Measurements from ENCODE around the gene AFAP1.
A peak's percentile ranks its signal among the peaks of the same experiment; 100 is the strongest.

AFAP1 gene

DNA sequence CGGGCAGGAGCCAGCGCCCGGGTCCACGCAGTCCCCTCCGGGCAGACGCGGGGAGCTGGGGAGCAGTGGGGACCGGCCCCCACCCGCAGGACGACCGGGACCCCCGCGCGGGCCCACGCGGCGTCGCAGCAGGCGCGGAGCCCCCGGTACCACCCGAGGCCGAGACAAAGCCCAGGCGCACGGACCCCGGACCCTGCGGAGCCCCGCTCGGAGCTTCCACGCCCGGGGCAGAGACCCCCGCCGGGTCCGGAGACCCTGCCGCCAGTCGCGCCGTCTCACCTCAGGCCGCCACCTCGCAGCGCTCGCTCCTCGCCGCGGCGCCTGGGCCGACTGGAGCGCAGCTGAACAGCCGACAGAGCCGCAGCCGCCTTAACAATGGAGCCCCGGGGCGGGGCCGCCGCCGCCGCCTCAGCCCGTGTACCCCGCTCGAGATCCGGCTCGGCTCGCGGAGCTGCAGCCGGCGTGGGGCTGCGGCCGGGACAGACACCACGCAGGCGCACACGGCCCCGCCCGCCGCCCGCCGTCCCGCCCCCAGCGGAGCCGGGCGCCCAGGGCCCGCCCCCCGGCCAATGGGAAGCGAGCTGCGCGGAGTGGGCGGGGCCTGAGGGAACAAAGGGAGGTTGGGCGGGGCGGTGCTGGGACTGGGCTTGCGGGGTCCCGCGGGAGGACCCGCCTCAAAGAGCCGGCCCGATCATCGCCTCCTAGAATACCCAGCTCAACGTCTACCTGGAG, at the start of gene AFAP1:
AFAP1 (minus strand) TSS at position 485 of the 732 bp plus-strand sequence. CDS start 67,783 bp downstream, outside the sequence.
- DNase-seq = peak; percentile 87 to 90

DNA sequence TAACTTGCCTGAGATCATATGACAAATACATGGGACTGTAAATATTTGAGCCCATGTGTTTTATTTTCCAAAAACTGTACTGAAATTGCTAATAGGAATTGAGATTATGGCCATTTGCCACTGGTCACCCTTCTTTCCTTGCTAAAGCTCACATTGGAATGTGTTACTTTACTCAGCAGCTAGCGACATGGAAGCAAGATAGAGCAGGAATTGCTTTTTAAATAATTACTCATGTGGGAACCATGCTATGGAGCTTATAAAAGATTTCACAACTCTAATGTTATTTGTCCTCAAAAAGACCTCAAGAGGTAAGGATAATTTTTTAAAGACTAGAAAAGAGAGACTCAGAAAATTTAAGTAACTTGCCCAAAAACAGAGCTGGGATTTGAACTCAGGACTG, 48.8 kb upstream of the AFAP1 start:
- no peak for DNase-seq

DNA sequence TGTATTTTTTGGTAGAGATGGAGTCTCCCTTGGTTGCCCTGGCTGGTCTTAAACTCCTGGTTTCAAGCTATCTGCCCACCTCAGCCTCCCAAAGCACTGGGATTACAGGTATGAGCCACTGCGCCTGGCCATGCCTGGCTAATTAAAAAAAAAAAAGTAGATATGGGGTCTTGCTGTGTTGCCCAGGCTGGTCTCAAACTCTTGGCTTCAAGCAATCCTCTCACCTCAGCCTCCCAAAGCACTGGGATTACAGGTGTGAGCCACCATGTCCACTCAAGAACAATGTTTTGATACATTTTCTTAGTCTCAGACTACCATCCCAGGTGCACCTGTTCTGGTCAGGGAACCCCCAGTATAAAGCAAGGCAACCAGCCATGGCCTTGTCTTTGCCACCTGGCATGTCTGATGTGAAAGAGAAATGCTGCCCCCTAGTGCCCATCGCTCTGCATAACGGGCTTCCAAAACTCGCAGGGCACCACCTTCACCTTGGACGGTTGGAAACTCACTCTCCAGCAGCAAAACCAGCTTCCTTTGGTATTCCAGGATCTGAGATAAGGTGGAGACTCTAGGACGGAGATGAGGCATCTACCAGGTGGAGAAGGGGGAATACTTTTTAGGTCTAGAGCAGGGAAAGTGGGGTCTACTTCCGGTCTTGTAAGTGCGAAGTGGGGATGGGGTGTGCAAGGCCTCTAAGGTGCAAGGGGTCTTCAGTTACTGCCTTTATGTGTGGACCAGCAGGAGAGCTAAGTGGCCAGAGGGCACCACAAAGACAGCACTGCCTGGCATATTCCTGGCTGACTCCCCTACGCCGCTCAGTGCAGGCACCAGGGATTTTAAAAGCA, 47.7 kb upstream of the AFAP1 start:
- DNase-seq = peak; percentile 64 to 78

DNA sequence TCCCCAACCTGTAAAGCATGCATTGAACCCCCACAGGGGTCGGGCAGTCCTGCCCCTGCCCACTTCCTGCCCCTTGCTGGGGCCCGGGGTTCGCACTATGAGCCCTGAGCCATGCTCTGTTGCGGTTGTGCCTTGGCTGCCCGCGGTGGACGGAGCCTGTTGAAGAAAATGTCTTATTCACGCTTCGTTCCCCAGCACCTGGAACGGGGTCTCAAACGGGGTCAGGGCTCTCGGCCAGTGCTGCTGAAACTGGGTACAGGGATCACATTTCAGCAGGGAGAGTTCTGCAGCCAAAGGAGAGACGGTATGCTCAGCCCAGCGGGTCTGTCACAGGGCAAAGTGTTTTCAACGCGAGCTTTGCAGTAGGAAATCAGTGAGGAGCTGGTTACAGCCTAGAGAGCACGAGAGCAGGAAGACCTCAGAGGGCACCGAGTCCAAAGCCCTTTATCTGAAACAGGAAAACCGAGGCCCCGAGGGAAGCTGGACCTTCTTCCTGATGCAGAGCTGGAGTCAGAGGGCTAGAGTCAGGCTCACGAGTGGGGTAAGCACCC, 46.3 kb upstream of the AFAP1 start:
- DNase-seq = no peak

DNA sequence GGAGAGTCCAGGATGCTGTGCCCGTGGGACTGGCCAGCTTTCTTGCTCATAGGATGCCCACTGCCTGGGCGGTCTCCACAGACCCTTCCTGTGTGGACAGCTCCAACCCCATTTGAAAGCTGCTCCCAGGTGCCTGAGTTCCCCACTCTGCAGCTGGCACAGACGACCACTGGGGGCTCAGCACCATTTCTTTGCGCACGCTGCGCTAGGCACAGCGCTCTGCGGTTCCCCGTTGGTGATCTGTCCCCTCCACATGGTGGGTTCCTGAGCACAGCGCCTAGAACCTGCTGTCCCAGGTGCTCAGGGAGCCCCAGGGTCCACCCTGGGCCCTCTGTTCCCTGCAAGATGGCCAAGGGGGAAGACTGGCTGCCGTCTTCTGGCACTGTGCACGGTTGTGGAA, 45.4 kb upstream of the AFAP1 start:
- no peak for DNase-seq

GRCh38 chr4:7984286-7984925, 44.7 kb upstream of the AFAP1 start:
- DNase-seq = no peak

GRCh38 chr4:7983296-7983695, 43.6 kb upstream of the AFAP1 start:
- DNase-seq = no peak

DNA sequence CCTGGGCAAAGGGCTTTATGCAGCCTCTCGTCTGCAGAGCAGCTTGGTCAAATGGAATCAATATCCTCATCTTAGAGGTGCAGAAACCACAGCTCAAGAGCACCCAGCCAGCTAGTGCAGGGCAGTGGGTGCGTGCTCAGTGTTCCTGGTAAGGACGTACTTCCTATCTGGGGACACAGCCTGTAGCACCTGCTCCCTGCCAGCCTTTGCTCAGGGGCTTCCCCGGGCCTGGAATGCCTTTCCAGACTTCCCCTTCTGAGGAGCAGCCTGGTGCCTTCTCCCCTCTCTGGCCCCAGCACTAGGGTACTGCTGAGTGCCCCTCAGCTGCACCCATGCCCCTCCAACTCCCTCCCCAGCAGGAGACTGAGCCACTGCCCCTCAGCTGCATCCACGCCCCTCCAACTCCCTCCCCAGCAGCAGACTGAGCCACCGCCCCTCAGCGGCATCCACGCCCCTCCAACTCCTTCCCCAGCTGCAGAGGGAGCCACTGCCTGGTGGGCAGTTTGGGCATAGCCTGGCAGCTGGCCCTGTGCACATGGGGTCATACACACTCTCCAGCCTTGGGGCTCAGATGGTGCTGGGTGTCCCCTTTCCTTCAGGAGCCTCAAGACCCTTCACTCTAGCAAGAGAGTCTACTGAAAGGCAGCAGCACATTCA, 42.2 kb upstream of the AFAP1 start:
- DNase-seq = no peak

- no peak for DNase-seq
These were observed 40.4 kb upstream of the AFAP1 start for GRCh38 chr4:7980036-7980435.

- DNase-seq = no peak
These were observed 39.9 kb upstream of the AFAP1 start for GRCh38 chr4:7979652-7979968.

- DNase-seq = no peak
These were observed 39.4 kb upstream of the AFAP1 start for GRCh38 chr4:7978907-7979651.

DNA sequence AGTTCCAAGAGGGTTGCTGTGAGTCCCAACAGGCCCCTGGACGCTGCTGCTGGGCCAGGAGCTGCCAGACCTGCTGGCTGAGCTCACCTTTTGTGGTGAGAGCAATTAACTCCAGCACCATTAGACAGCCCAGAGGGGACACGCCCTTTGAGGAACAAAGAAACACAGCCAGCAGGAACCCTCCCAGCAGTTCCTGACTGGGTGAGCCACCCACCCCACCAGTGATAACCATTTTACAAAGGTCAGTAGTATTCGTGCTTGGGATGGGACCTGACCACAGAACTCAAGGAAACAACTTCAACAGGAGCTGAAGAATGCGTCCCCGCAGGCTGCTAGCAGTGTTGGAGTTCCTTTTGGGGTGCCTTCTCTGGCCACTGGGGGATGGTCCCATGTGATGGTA, 38.8 kb upstream of the AFAP1 start:
- no peak for DNase-seq

DNA sequence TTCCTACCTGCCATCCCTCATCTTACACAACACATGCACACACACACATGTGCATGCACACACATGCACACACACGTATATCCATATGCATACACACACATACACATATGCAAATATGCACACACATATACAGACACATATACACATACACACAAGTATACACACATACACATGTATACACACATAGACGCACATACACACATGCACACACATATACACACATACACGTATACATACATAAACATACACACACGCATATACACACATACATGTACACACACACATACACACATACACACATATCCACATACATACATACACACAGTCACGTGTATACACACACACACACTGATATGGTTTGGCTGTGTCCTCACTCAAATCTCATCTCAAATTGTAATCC, 37.0 kb upstream of the AFAP1 start:
- no peak for DNase-seq

DNA sequence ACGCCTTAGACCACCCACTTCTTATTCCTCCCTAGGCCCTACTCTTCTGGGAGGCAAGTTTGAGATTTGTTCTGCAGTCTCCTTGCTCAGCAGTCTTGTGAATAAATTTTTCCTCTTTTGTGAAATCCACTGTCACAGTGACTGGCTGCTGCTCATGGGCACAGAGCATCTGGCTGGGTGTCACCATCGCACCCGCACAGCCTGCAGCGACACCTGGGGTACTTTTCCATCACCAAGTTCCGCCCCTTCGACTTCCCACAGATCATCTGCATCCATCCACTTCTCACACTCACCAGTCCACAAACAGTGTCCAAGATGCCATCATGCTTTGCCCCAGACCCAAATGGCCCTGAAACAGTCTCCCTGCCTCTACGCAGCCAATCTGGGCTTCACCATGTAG, 36.4 kb upstream of the AFAP1 start:
- DNase-seq = no peak

- no peak for DNase-seq
These were observed 34.8 kb upstream of the AFAP1 start for GRCh38 chr4:7974425-7974824.

GRCh38 chr4:7973545-7973981, 33.9 kb upstream of the AFAP1 start:
- DNase-seq = peak in 1 of 2 donors; percentile 19

DNA sequence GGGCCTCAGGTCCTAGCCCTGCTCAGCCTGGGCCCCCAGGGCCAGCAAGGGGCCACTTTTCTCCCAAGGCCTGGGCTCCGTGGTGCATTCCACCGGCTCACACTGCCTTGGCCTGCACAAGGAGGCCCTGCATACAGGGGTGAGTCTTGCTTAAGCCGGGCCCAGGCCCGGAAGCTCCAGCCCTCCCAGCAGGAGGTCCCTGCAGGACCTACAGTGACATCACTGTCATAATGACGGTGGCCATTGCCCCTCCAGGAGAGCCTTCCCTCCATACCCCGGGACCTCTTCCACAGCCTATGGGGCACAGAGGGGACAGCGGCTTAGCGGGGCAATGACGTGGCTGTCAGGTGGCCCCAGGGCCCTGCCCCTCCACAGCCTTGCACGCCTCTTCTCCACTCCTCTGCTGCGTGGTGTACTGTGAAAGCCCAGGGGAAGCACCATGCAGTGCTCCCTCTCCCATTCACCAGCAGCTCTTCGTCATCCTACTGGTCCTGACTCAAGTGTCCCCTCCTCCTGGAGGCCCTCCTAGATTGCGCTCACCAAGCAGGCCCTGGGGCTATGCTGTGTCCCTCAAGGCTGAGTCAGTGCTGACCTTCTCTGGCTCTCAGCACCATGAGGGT, 32.3 kb upstream of the AFAP1 start:
- DNase-seq = peak in 1 of 2 donors; percentile 21

- DNase-seq = no peak
These were observed 31.5 kb upstream of the AFAP1 start for GRCh38 chr4:7971159-7971631.

DNA sequence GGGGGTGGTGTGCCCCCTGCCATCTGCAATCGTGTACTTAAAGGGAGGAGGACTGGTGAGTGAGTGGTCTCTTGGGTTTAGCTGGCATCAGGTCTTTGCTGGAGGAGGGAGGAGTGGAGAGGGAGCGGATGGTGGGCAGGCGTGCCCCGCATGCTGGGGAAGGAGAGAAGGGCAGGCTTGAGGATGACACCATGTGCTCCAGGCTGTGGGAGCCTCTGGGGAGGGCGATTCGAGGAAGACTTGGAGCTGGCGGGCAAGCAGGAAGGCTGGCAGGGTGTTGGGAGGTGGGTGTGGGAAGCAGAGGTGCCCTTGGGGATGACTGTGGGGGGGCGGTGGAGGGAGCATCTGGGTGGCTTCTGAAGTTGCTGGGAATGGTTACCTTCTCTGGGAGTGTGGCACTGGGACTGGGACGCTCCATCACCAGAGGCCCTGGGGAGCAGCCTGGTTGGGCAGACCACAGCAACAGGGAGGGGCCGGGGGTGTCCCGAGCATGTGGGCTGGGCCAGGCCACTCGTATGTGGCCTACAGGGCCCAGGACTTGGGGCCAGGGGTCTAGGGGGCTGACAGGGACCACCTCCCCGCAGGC, 30.8 kb upstream of the AFAP1 start:
- no peak for DNase-seq

DNA sequence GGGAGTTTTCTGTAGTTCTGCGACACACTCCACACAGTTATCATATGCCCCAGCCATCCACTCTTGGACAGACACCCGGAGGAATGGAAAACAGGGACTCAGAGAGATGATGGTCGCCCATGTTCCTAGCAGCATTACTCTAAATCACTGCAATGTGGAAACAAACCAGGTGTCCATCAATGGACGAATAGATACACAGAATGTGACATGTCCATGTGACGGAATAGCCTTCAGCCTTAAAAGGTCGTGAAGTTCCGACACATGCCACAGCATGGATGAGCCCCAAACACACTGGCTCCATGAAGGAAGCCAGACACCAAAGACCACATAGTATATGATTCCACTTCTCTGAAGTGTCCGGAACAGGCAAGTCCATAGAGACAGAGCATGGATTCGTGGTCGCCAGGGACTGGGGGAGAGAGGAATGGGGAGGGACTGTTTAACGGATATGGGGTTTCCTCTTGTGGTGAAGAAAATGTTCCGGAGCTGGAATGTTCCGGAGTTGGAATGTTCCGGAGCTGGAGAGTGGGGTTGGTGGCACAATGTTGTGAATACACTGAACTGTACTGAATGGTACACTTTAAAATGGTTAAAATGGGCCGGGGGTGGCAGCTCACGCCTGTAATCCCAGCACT, 28.7 kb upstream of the AFAP1 start:
- DNase-seq = no peak
